ENCODE results near the gene MAPK9. TPM values are rescaled to one million over a fixed set of nuclear protein-coding genes. Genes with fewer than 3 reads are reported as not detected.

MAPK9 gene
- total and polyA plus RNA-seq, 9 of the 15 experiments (the other 6 are each of a cell fraction or from before 2014, with no cell fraction given), result 4.8 to 58.0 (median 29.9) TPM

DNA sequence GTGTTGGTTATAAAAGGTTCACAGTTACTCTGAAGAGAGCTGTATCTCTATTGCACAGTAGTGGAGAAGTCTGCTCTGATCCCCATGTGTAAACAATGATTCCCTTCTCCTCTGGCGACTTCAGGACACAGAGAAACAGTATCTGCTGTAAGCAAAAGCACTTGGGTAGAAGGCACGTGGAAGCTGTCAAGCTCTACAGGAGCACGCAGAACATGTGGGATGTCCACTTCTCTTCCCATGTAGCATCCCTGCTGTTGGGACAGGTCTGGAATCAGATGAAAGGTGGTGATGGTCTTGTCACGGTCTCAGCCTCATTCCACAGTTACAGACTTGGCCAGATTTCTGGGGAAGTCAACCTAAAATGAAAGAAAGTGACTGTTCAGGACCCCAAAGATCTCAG lies 9.4 kb upstream of the MAPK9 start:
- no peak for TF ChIP-seq KAT7 (CRISPR knock-in tag; IDR thresholded peaks at IDR 0.05; ENCODE audit: borderline replicate concordance)
- Histone ChIP-seq H4K20me1 (replicated peaks; ENCODE audit: control insufficient read depth, insufficient read depth, low read length) (no peaks in the 10 kb centered on the region; the same call in 1 of the 2 replicates), H3K36me3 (ENCODE audit: control insufficient read depth, insufficient read depth, low read length) (no peaks in the 10 kb centered on the region), H3K27ac (ENCODE audit: extremely low read depth, low read depth, low read length) (no peak overlapping the region), H3K27me3 (ENCODE audit: control insufficient read depth in 2 of 2, insufficient read depth in 2 of 2, low read length in 2 of 2) (peaks cover 32 to 47% of the 10 kb centered on the region in 2 experiments), H3K4me2 (ENCODE audit: insufficient read depth, low read length) (no peak overlapping the region), H3K79me2 (ENCODE audit: control insufficient read depth, insufficient read depth, low read length) (no peaks in the 10 kb centered on the region), H3K9me1 (ENCODE audit: control insufficient read depth, insufficient read depth, low read length) (no peaks in the 10 kb centered on the region), H3K9ac (ENCODE audit: insufficient read depth in 1 of 2, low read depth in 2 of 2, low read length in 2 of 2) (no peak overlapping the region), H2AFZ (ENCODE audit: low read depth, low read length) (no peak overlapping the region), H3K4me3 (no peak overlapping the region), H3K9me3 (replicated peaks; ENCODE audit: control insufficient read depth, insufficient read depth, low read depth, low read length) (no peaks in the 10 kb centered on the region), H3K4me1 (replicated peaks in 1 of 2; ENCODE audit: control insufficient read depth in 2 of 2, insufficient read depth in 2 of 2, low read length in 2 of 2) (no peaks in the 10 kb centered on the region; a peak in 3 of 5 replicates)
- in situ Hi-C loops (cut with MboI) (no loop called here), intact Hi-C loops (cut with micrococcal nuclease) (no loop called here)
- WGBS (ENCODE audit: insufficient coverage, low coverage, missing lambda C conversion rate), result 0% methylated on average over 4 of the region's 4 CpGs
- no peak for ATAC-seq
- no TSS peak for BruUV-seq (replicated peaks)
- ChIA-PET CTCF (ENCODE audit: low intra/inter-chr PET ratio) (no interaction called here), POLR2A (interaction anchor here (1.2 kb wide), 1 partner anchor 13 kb away, joined by 4 read pairs; no protein-coding TSS in a partner anchor)
- DNase-seq (ENCODE audit: extremely low read depth in 1 of 4, low spot score in 3 of 4), result no peak
- FAIRE-seq, result no peak

DNA sequence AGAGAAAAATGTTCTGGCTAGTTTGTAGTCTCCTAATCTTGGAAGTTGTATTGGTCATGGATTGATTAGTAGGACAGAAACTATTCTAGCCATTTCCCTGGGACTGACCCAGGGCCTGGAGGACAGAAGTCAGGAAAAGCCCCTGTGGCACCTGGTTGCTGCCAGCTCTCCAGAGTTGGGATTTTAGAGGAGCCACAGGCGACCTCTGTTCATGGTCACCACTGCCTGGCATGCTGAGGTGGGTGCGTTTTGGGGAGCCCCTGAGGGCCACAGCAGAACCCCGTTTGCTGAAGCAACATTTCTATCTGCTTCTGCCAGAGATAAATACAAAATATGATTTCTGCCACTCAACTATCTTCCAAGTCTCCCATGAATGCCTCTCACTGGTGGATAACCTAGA lies 7.6 kb upstream of the MAPK9 start:
- no peaks in the 10 kb centered on the region for H3K79me2 ChIP-seq (ENCODE audit: control insufficient read depth, insufficient read depth, low read length)
- no peak overlapping the region for H3K27ac ChIP-seq (ENCODE audit: extremely low read depth, low read depth, low read length)
- intact Hi-C loops (cut with micrococcal nuclease), result loop anchor here (10.0 kb wide), 1 partner anchor 95 kb away; the partner anchor contains the start of gene RASGEF1C
- BruUV-seq (replicated peaks), result no TSS peak
- H3K9ac ChIP-seq (ENCODE audit: insufficient read depth in 1 of 2, low read depth in 2 of 2, low read length in 2 of 2), result no peak overlapping the region
- no peak overlapping the region for H3K4me2 ChIP-seq (ENCODE audit: insufficient read depth, low read length)
- FAIRE-seq (no peak), ATAC-seq (no peak), DNase-seq (ENCODE audit: extremely low read depth in 1 of 4, low spot score in 3 of 4) (no peak)
- WGBS (ENCODE audit: insufficient coverage, low coverage, missing lambda C conversion rate), result 0% methylated on average over 3 of the region's 3 CpGs
- CTCF ChIA-PET (ENCODE audit: low intra/inter-chr PET ratio), result no interaction called here
- no peaks in the 10 kb centered on the region for H3K36me3 ChIP-seq (ENCODE audit: control insufficient read depth, insufficient read depth, low read length)
- H4K20me1 ChIP-seq (replicated peaks; ENCODE audit: control insufficient read depth, insufficient read depth, low read length), result no peaks in the 10 kb centered on the region; the same call in 1 of the 2 replicates
- H2AFZ ChIP-seq (ENCODE audit: low read depth, low read length), result no peak overlapping the region
- peaks cover 25 to 30% of the 10 kb centered on the region in 2 experiments for H3K27me3 ChIP-seq (ENCODE audit: control insufficient read depth in 2 of 2, insufficient read depth in 2 of 2, low read length in 2 of 2)
- in situ Hi-C loops (cut with MboI), result no loop called here
- TF ChIP-seq COPS2 (conservative IDR thresholded peaks at IDR 0.05) (no peak), TAF1 (IDR thresholded peaks at IDR 0.05; ENCODE audit: control insufficient read depth, extremely low read depth, insufficient read depth, low read length, severe bottlenecking) (no peak), MYC (IDR thresholded peaks at IDR 0.05; ENCODE audit: low read depth, low read length) (no peak), MYC (CRISPR knock-in tag; IDR thresholded peaks at IDR 0.05; ENCODE audit: borderline replicate concordance, low read depth) (no peak), ZNF507 (tag; conservative IDR thresholded peaks at IDR 0.05) (no peak), FOS (IDR thresholded peaks at IDR 0.05; ENCODE audit: extremely low read depth, insufficient read length) (no peak), CREBBP (IDR thresholded peaks at IDR 0.05; ENCODE audit: low read depth, low read length) (no peak), ZC3H4 (CRISPR knock-in tag; IDR thresholded peaks at IDR 0.05; ENCODE audit: borderline replicate concordance) (no peak), NCOR1 (IDR thresholded peaks at IDR 0.05) (no peak), HCFC1 (IDR thresholded peaks at IDR 0.05; ENCODE audit: low read depth, low read length) (no peak), ZNF431 (CRISPR knock-in tag; IDR thresholded peaks at IDR 0.05) (no peak), HEY1 (CRISPR knock-in tag; IDR thresholded peaks at IDR 0.05; ENCODE audit: borderline replicate concordance) (no peak), NR1H2 (CRISPR knock-in tag; IDR thresholded peaks at IDR 0.05) (no peak), BRD9 (IDR thresholded peaks at IDR 0.05; ENCODE audit: low read depth, partially characterized antibody) (no peak), PHTF2 (CRISPR knock-in tag; IDR thresholded peaks at IDR 0.05) (no peak)
- TF ChIP-seq, protein P1, sequence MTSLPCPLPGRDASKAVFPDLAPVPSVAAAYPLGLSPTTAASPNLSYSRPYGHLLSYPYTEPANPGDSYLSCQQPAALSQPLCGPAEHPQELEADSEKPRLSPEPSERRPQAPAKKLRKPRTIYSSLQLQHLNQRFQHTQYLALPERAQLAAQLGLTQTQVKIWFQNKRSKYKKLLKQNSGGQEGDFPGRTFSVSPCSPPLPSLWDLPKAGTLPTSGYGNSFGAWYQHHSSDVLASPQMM (CRISPR knock-in tag; IDR thresholded peaks at IDR 0.05), result no peak
- TF ChIP-seq, protein P2, sequence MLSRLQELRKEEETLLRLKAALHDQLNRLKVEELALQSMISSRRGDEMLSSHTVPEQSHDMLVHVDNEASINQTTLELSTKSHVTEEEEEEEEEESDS (CRISPR knock-in tag; IDR thresholded peaks at IDR 0.05), result no peak
- POLR2A ChIA-PET, result no interaction called here
- H3K9me3 ChIP-seq (replicated peaks; ENCODE audit: control insufficient read depth, insufficient read depth, low read depth, low read length), result no peaks in the 10 kb centered on the region
- no peak overlapping the region for H3K4me3 ChIP-seq
- peaks cover 0 to 1% of the 10 kb centered on the region in 2 experiments; a peak in 3 of 5 replicates for H3K4me1 ChIP-seq (replicated peaks in 1 of 2; ENCODE audit: control insufficient read depth in 2 of 2, insufficient read depth in 2 of 2, low read length in 2 of 2)
- no peaks in the 10 kb centered on the region for H3K9me1 ChIP-seq (ENCODE audit: control insufficient read depth, insufficient read depth, low read length)

Measured in K562 (cell line).